Measurements from ENCODE around the gene FEN1.

The FEN1 gene

GRCh38 chr11:61752925-61753521, 39.7 kb upstream of the FEN1 start:
- TF ChIP-seq CTCF (conservative IDR thresholded peaks at IDR 0.05; ENCODE audit: low read depth, low read length) = no peak
- H3K4me3 ChIP-seq (ENCODE audit: low read length) = peak overlapping the region; percentile 87
- DNase-seq (ENCODE audit: low read depth) = no peak

DNA sequence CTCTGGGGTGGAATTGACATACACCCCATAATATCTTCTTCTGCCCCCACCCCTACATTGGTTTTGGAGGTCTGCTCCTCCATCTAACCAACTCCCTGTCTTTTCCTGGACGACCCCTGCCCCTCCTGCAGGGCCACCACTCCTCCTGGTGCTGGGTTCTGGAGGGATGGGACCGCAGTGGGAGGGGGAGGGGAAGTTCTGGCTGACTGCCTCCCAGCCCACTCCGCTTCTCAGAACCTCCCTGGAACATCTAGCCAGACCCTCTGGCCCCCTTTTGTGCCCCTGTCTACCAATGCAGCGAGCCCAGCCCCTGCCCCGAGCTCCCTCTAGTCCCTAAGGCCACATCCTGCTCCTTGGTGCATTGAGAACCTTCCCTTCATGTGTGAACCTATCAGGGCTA, 39.0 kb upstream of the FEN1 start:
- no peak for TF ChIP-seq CTCF (conservative IDR thresholded peaks at IDR 0.05; ENCODE audit: low read depth, low read length)
- no peak for DNase-seq (ENCODE audit: low read depth)
- peak overlapping the region; percentile 87 for H3K4me3 ChIP-seq (ENCODE audit: low read length)

GRCh38 chr11:61754534-61755482, 37.9 kb upstream of the FEN1 start:
- no peak for TF ChIP-seq CTCF (conservative IDR thresholded peaks at IDR 0.05; ENCODE audit: low read depth, low read length)
- peak overlapping the region; percentile 87 for H3K4me3 ChIP-seq (ENCODE audit: low read length)
- DNase-seq (ENCODE audit: low read depth) = no peak

GRCh38 chr11:61756147-61756451, 36.6 kb upstream of the FEN1 start:
- peak overlapping the region; percentile 87 for H3K4me3 ChIP-seq (ENCODE audit: low read length)
- no peak for DNase-seq (ENCODE audit: low read depth)
- no peak for TF ChIP-seq CTCF (conservative IDR thresholded peaks at IDR 0.05; ENCODE audit: low read depth, low read length)

DNA sequence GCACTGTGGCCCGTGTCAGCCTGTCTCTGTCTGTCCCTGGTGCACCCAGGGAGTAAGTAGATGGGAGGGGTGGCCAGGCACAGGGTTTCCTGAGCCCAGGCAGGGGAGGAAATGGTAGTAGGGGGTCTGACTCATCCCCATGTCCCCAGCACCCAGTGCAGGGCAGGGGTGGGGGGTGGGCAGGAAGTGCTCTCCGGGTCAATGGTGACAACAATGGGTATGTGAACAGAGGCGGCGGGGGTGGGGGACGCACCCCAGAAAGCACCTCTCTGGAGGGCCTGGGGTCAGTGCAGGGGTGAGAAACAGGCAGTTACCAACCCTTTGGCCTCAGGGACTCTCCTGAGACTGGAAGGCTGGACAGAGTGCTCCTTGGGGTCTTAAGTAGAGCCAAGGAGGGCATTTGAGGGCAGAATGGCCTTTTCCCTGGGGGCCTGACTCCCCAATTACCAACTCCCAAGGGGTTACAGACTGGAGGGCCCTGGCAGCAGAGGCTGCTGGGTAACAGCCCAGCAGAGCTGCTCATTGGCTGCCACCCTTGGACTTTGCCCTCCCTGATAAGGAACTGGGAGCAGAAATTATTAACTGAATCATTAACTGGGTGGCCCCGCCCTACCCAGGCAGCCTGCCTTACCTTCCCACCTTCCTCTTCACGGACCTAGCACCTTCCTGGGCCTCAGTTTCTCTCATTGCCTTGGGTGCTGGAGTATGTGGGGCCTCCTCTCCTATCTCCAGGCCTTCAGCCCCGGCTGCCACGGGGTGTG, 36.1 kb upstream of the FEN1 start:
- TF ChIP-seq CTCF (conservative IDR thresholded peaks at IDR 0.05; ENCODE audit: low read depth, low read length) = no peak
- peak overlapping the region; percentile 87 for H3K4me3 ChIP-seq (ENCODE audit: low read length)
- DNase-seq (ENCODE audit: low read depth) = no peak

DNA sequence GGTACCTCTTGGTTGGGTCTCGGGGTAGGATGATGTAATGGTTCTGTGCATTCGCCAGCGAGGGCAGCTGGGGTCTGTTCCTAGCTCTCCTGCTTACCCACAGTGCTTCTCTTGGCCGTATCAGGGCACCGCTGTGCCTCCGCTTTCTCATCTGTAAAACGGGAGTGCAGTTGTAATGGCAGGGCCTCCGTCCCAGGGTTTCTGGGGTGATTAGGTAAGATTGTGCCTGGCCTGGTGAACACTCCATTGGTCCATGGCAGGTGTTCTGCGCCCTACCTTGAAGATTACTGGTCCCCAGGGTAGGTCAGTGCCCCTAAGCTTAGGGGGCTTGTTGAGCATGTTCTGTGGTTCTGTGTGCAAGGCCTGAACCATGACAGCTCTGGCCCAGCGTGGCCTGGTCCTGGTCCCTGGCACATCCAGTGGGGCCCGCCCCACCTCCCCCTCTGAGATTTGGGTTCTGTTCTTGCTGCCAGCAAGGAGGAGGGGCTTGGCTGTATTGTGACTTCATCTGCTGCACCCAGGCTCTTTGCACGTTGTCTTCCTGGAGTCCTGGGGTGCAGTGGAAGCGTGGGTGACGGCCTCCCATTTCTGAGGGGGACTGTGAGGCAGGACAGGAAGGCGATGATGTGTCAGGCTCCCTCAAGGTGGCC, 35.4 kb upstream of the FEN1 start:
- DNase-seq (ENCODE audit: low read depth) = no peak
- H3K4me3 ChIP-seq (ENCODE audit: low read length) = peak overlapping the region; percentile 87
- TF ChIP-seq CTCF (conservative IDR thresholded peaks at IDR 0.05; ENCODE audit: low read depth, low read length) = no peak
